ENCODE data around the gene BCL3. TPM values are rescaled to one million over a fixed set of nuclear protein-coding genes. Genes with fewer than 3 reads are reported as not detected.

Gene BCL3
- polyA plus RNA-seq, 1 of the 3 experiments (the other 2 are of a cell fraction): 19.2 TPM

DNA sequence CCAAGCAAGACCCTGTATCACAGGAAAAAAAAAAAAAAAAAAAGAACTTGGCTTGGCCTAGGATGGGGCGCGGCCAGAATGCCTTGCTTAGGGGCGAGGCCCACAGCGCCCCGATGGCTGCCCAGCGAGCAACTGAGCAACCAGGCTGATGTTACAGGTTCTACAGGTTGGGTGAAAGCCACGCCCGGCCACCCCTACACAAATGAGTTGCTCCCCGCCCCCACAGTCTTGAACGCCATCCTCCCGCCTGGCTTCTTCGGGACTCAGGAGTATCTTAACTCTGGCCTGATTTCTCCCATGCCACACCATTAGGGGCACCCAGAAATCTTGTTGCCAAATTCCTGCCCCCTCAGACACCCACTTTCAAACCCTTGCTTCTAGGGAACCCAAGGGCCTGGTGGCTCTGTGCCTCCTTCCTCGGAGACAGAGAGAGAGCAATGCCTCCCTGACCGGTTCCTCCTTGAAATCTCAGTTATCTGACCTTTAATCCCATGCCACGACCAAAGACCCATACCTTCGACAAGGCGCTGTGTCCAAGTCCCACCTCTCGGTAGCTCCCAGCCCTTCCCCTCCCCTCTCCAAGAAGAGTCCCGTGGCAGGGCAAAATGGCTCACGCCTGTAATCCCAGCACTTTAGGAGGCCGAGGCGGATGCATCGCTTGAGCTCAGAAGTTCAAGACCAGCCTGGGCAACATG lies 28.0 kb downstream of the BCL3 start:
- no peak overlapping the region for H3K4me2 ChIP-seq
- DNase-seq: no peak
- H3K36me3 ChIP-seq (replicated peaks in 1 of 2; ENCODE audit: control insufficient read depth in 1 of 2, insufficient read depth in 2 of 2, low read length in 1 of 2): no peaks in the 10 kb centered on the region
- no peaks in the 10 kb centered on the region for H4K20me1 ChIP-seq (ENCODE audit: insufficient read depth)
- H3K9me2 ChIP-seq: no peaks in the 10 kb centered on the region
- no peak overlapping the region for H2AFZ ChIP-seq (ENCODE audit: low read depth)
- no peaks in the 10 kb centered on the region for H3K79me2 ChIP-seq (ENCODE audit: insufficient read depth)
- H3F3A ChIP-seq (replicated peaks; ENCODE audit: insufficient read depth): no peaks in the 10 kb centered on the region
- H3K27ac ChIP-seq (ENCODE audit: low read depth in 2 of 2, low read length in 1 of 2): no peak overlapping the region
- TF ChIP-seq, protein P1, sequence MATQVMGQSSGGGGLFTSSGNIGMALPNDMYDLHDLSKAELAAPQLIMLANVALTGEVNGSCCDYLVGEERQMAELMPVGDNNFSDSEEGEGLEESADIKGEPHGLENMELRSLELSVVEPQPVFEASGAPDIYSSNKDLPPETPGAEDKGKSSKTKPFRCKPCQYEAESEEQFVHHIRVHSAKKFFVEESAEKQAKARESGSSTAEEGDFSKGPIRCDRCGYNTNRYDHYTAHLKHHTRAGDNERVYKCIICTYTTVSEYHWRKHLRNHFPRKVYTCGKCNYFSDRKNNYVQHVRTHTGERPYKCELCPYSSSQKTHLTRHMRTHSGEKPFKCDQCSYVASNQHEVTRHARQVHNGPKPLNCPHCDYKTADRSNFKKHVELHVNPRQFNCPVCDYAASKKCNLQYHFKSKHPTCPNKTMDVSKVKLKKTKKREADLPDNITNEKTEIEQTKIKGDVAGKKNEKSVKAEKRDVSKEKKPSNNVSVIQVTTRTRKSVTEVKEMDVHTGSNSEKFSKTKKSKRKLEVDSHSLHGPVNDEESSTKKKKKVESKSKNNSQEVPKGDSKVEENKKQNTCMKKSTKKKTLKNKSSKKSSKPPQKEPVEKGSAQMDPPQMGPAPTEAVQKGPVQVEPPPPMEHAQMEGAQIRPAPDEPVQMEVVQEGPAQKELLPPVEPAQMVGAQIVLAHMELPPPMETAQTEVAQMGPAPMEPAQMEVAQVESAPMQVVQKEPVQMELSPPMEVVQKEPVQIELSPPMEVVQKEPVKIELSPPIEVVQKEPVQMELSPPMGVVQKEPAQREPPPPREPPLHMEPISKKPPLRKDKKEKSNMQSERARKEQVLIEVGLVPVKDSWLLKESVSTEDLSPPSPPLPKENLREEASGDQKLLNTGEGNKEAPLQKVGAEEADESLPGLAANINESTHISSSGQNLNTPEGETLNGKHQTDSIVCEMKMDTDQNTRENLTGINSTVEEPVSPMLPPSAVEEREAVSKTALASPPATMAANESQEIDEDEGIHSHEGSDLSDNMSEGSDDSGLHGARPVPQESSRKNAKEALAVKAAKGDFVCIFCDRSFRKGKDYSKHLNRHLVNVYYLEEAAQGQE (IDR thresholded peaks at IDR 0.05; ENCODE audit: low read depth, low read length): no peak
- no peak for TF ChIP-seq GATA2 (CRISPR knock-in tag; IDR thresholded peaks at IDR 0.05)
- TF ChIP-seq GABPA (IDR thresholded peaks at IDR 0.05; ENCODE audit: low read depth): no peak
- no peak for TF ChIP-seq POLR2AphosphoS5 (IDR thresholded peaks at IDR 0.05; ENCODE audit: low read depth, low read length)
- TF ChIP-seq, protein P2, sequence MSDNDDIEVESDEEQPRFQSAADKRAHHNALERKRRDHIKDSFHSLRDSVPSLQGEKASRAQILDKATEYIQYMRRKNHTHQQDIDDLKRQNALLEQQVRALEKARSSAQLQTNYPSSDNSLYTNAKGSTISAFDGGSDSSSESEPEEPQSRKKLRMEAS (IDR thresholded peaks at IDR 0.05; ENCODE audit: low read depth): no peak
- TF ChIP-seq RFX5 (IDR thresholded peaks at IDR 0.05; ENCODE audit: low read length): no peak
- TF ChIP-seq, protein P3, sequence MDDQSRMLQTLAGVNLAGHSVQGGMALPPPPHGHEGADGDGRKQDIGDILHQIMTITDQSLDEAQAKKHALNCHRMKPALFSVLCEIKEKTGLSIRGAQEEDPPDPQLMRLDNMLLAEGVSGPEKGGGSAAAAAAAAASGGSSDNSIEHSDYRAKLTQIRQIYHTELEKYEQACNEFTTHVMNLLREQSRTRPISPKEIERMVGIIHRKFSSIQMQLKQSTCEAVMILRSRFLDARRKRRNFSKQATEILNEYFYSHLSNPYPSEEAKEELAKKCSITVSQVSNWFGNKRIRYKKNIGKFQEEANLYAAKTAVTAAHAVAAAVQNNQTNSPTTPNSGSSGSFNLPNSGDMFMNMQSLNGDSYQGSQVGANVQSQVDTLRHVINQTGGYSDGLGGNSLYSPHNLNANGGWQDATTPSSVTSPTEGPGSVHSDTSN (IDR thresholded peaks at IDR 0.05): no peak
- TF ChIP-seq RAD21 (IDR thresholded peaks at IDR 0.05; ENCODE audit: low read length): no peak
- no peak for TF ChIP-seq SMC3 (IDR thresholded peaks at IDR 0.05; ENCODE audit: low read depth, low read length)
- no peak for TF ChIP-seq MEF2A (IDR thresholded peaks at IDR 0.05; ENCODE audit: borderline replicate concordance, low read depth)
- no peak for TF ChIP-seq FOXJ3 (CRISPR knock-in tag; IDR thresholded peaks at IDR 0.05)
- TF ChIP-seq CHD2 (IDR thresholded peaks at IDR 0.05; ENCODE audit: low read length, partially characterized antibody): no peak
- TF ChIP-seq TCF12 (IDR thresholded peaks at IDR 0.05): no peak
- TF ChIP-seq JUND (IDR thresholded peaks at IDR 0.05): no peak
- TF ChIP-seq, protein P4, sequence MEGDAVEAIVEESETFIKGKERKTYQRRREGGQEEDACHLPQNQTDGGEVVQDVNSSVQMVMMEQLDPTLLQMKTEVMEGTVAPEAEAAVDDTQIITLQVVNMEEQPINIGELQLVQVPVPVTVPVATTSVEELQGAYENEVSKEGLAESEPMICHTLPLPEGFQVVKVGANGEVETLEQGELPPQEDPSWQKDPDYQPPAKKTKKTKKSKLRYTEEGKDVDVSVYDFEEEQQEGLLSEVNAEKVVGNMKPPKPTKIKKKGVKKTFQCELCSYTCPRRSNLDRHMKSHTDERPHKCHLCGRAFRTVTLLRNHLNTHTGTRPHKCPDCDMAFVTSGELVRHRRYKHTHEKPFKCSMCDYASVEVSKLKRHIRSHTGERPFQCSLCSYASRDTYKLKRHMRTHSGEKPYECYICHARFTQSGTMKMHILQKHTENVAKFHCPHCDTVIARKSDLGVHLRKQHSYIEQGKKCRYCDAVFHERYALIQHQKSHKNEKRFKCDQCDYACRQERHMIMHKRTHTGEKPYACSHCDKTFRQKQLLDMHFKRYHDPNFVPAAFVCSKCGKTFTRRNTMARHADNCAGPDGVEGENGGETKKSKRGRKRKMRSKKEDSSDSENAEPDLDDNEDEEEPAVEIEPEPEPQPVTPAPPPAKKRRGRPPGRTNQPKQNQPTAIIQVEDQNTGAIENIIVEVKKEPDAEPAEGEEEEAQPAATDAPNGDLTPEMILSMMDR (IDR thresholded peaks at IDR 0.05): no peak
- no peak for TF ChIP-seq SIN3A (IDR thresholded peaks at IDR 0.05; ENCODE audit: borderline replicate concordance, low read depth, low read length)
- TF ChIP-seq FOSL2 (IDR thresholded peaks at IDR 0.05; ENCODE audit: borderline replicate concordance, low read depth): no peak
- no peak for TF ChIP-seq EZH2phosphoT487 (IDR thresholded peaks at IDR 0.05; ENCODE audit: borderline replicate concordance, low read depth)
- TF ChIP-seq FOXM1 (IDR thresholded peaks at IDR 0.05; ENCODE audit: low read depth): no peak
- no peak overlapping the region for H3K4me3 ChIP-seq (ENCODE audit: low read depth in 2 of 2, low read length in 1 of 2)
- no peak overlapping the region for H3K9ac ChIP-seq
- peaks cover 0 to 6% of the 10 kb centered on the region in 2 experiments; a peak in 1 of 4 replicates for H3K4me1 ChIP-seq (ENCODE audit: control insufficient read depth in 1 of 2, insufficient read depth in 2 of 2, low read depth in 1 of 2, low read length in 1 of 2)
- ChIA-PET POLR2A (interaction anchor here (1.1 kb wide), 1 partner anchor 55 kb away, joined by 3 read pairs; no protein-coding TSS in a partner anchor), CTCF (interaction anchor here (0.9 to 17.6 kb wide), 4 partner anchors 7 to 206 kb away, joined by 4 to 598 read pairs (median 39); no protein-coding TSS in a partner anchor)
- H3K27me3 ChIP-seq (ENCODE audit: insufficient read depth): no peaks in the 10 kb centered on the region
- no peaks in the 10 kb centered on the region for H3K9me3 ChIP-seq
- WGBS (ENCODE audit: low lambda C conversion rate): 88% methylated on average over 23 of the region's 23 CpGs

Measured in SK-N-SH (cell line).